Stimulated activated naive CD4-positive, alpha-beta T cell treated with Interleukin-2 at 50 U/mL for 16 hours (primary cell): Measurements from ENCODE around the gene GNA12.

Source experiments
- DNase-seq: peaks from one replicate; lab custom pipeline; 2025; lab: John Stamatoyannopoulos, UW

GNA12 gene

GRCh38 chr7:2844153-2845033 is at the start of gene GNA12:
Gene GNA12 (minus strand): TSS chr7:2844308. CDS start chr7:2844161, 147 bp downstream.
- peak; percentile 97 for DNase-seq

GRCh38 chr7:2893411-2893861 is 49.3 kb upstream of the GNA12 start:
- DNase-seq, result no peak

GRCh38 chr7:2892549-2892948 is 48.4 kb upstream of the GNA12 start:
- DNase-seq, result no peak

- DNase-seq, result no peak
Observed at GRCh38 chr7:2887816-2888215, 43.7 kb upstream of the GNA12 start.

- peak; percentile 27 for DNase-seq
Observed at GRCh38 chr7:2886900-2887299, 42.8 kb upstream of the GNA12 start.

GRCh38 chr7:2886391-2886790 is 42.3 kb upstream of the GNA12 start:
- no peak for DNase-seq

- no peak for DNase-seq
Observed at GRCh38 chr7:2884161-2884560, 40.1 kb upstream of the GNA12 start.

GRCh38 chr7:2883101-2883500 is 39.0 kb upstream of the GNA12 start:
- DNase-seq, result no peak

GRCh38 chr7:2882111-2882510 is 38.0 kb upstream of the GNA12 start:
- DNase-seq, result no peak

- no peak for DNase-seq
Observed at GRCh38 chr7:2880874-2881533, 36.9 kb upstream of the GNA12 start.

- no peak for DNase-seq
Observed at GRCh38 chr7:2880051-2880450, 35.9 kb upstream of the GNA12 start.

GRCh38 chr7:2879354-2879753 is 35.2 kb upstream of the GNA12 start:
- no peak for DNase-seq

- no peak for DNase-seq
Observed at GRCh38 chr7:2878306-2878705, 34.2 kb upstream of the GNA12 start.

GRCh38 chr7:2876031-2876731 is 32.1 kb upstream of the GNA12 start:
- DNase-seq, result no peak

- DNase-seq, result no peak
Observed at GRCh38 chr7:2873686-2874551, 29.8 kb upstream of the GNA12 start.

GRCh38 chr7:2873146-2873545 is 29.0 kb upstream of the GNA12 start:
- DNase-seq, result no peak

- no peak for DNase-seq
Observed at GRCh38 chr7:2872296-2872874, 28.3 kb upstream of the GNA12 start.

- peak; percentile 21 for DNase-seq
Observed at GRCh38 chr7:2870471-2870931, 26.4 kb upstream of the GNA12 start.

GRCh38 chr7:2869981-2870380 is 25.9 kb upstream of the GNA12 start:
- no peak for DNase-seq

- DNase-seq, result no peak
Observed at GRCh38 chr7:2866601-2867000, 22.5 kb upstream of the GNA12 start.

GRCh38 chr7:2864999-2865670 is 21.0 kb upstream of the GNA12 start:
- DNase-seq, result peak; percentile 57
